Measurements from ENCODE around the gene GALNT18.

Gene GALNT18

GRCh38 chr11:11563200-11563975 is 58.4 kb downstream of the GALNT18 start:
- DNase-seq = no peak

GRCh38 chr11:11561991-11562390 is 59.8 kb downstream of the GALNT18 start:
- no peak for DNase-seq

DNA sequence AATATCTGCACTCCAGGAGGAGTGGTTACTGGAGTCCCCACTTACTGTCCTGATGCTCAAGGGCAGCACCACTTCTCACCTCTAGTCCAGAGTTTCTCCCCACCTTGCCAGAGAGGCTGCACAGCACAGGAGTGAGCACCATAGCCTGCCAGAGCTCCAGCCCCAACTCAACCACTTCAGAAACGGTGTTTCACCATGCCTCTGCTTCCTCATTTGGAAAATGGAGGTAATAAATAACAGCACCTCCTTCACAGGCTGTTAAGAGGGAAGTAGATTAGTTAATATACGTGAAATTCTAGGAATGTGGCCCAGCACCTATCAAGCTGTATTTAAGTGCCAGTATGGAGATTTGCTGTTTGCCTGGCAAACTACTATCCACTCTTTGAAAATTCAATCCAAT is 63.0 kb downstream of the GALNT18 start:
- DNase-seq = no peak

GRCh38 chr11:11558396-11558795 is 63.4 kb downstream of the GALNT18 start:
- DNase-seq = no peak

GRCh38 chr11:11555208-11555607 is 66.6 kb downstream of the GALNT18 start:
- DNase-seq = no peak

- no peak for DNase-seq
Observed at GRCh38 chr11:11553573-11553972, 68.2 kb downstream of the GALNT18 start.

DNA sequence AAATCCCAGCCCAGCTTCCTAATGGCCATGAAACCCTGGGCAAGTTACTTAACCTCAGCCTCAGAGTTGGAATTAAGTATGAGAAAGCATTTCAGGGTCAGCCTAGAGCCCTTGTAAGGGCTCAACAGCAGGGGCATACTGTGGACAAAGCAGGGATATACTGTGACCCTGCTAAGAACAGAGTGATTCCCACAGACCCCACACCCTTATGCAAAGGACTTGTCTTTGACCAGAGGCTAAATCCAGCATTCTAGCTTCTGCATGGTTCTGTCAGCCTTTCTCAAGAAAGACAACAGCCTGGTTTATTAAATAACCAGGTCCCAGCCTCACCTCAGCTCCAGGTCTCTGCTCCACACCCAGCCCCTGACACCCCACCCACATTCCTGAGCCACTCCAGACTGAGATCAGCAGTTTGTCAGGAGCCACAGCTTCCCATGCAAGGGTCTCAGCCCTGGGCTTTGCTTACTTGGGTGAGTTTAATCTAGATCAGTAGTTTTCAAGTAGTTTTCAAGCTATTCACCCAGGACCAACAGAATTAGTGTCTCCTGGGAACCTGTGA is 69.2 kb downstream of the GALNT18 start:
- no peak for DNase-seq

DNA sequence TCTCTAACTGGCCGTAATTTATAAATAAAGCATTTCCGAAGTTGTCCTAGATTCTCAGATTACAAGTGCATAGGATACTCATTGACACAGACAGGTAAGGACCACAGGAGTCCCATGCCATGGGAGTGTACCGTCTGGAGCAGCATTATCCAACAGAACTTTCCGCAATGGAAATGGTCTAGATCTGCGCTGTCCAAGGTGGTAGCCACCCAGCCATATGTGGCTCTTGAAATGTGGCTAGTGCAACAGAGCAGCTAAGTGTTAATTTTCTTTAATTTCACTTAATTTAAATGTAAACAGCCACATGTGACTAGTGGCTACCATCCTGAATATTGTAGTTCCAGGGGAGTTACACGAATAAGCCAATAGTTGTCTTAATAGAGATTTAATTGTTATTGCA is 71.3 kb downstream of the GALNT18 start:
- no peak for DNase-seq

- no peak for DNase-seq
Observed at GRCh38 chr11:11545285-11546275, 76.2 kb downstream of the GALNT18 start.

DNA sequence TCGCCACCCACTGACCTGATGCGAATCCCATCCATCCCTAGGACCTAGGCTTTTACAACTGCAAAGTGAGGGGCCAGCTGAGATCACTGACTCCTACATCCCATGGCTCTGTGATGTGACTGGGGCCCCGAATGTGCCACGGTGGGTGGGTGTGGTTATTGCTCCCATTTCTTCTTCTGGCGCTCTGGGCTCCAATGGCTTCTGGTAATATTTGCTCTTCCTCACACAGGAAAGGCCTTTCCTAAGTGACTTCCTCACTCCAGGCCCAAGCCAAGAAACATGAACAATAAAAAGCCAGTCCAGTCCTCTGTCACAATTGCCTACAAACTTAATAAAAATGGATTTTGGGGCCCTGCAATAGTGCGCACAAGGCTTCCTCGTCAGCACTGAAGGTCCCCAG is 78.1 kb downstream of the GALNT18 start:
- DNase-seq = no peak

DNA sequence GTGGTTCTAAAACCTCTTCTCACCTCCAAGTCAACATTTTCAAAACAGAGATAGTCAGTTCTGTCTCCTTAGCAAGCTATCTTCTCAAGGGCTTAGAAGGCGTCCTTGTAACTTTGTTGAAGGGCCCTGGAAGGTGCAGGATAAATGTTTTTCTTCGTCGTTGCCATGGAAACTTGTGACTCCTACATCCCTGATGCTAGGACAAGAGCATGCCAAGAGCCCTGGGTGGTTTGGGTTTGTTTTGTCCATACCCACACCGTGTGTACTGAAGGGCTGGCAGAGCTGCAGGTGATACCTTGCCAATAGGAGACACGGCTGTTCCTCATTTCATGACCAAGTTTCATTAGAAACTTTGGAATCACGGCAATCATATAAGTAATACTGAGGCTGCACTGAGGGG is 81.6 kb downstream of the GALNT18 start:
- no peak for DNase-seq

DNA sequence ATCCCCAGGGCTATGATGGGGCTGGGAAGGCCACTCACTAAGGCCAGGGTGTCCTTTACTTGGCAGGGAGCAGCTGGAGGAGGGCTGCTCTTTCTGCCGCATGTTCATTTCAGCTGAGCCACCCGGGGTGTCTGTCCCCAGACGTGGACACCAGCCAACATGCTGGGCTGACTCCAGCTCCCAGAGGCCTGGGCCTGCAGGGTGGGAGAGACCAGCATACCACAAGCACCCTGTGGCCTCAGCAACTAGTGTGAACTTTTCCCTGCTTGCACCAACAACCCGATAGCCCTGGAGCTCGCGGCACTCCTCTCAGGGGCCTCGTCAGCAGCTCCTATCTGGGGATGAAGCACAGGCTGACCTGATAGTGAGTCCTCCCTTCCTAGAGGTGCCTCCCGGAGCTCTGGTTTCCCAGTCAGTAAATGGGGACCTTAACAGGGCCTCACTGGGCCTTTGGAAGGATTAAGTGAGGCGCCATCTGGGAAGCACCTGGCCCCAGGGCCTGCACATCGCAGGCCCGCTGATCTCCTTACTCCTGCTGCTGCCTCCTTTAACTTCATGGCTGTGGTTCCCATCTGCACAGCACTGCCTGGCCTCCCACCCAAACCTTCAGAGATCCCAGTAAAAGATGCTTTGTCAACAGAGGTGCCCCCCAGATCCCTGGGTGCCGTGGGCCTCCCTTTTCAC is 83.4 kb downstream of the GALNT18 start:
- DNase-seq = no peak

- DNase-seq = no peak
Observed at GRCh38 chr11:11537871-11538270, 83.9 kb downstream of the GALNT18 start.

DNA sequence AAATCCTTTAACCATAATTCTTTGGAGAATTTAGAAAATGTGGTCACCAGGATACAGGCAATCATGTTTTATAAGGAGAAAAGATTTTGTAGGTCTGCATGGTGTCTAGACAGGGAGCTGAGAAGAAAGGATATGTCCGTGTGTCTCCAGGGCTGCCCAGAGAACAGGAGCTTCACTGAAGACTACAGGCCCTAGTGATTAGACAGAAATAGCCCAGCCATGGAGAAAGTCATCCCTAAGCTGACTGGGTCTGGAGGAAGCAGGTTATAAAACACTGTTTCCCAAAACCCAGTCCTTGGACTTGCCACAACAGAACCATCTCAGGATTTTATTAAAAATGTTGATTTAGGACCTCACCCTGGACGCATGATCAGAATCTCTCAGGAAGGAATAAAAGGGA is 84.4 kb downstream of the GALNT18 start:
- DNase-seq = no peak

- no peak for DNase-seq
Observed at GRCh38 chr11:11536650-11537049, 85.2 kb downstream of the GALNT18 start.

GRCh38 chr11:11535611-11536010 is 86.2 kb downstream of the GALNT18 start:
- DNase-seq = no peak

GRCh38 chr11:11534981-11535380 is 86.8 kb downstream of the GALNT18 start:
- DNase-seq = no peak

DNA sequence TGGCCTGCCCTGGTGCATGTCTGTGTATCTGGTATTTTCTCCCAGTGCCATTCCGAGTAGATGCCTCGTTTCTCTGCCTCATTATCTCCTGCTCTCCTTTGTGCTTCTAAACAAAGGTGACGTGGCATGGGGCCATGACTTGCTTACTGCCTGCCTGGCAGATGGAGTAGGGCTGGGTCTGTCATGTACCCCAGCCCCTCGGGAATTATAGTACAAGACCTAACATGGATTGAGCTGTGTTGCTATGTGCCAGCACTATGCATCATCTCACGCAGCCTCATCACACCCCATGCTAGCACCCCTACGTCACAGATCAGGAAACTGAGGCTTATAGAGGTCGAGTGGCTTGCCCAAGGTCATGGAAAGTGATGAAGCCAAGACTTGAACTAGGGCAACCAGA is 88.1 kb downstream of the GALNT18 start:
- DNase-seq = no peak

DNA sequence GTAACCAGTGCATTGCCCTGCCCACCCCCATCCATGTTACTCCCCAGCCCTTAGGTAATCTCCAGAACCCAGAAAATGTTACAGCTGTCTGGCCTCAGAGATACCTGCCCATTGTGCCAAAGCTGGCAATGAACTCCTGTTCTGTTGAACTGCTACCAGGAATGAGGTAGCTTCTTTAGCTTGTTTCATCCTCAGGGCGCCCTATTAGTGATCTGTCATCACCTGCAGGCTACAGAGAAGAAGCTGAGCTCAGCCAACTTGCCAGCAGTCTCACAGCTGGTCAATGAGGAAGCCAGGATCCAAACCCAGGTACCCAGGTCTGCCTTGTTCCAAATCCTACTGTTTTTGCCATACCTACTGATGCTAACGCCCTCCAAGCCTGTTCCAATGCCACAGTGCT is 88.7 kb downstream of the GALNT18 start:
- no peak for DNase-seq

- DNase-seq = no peak
Observed at GRCh38 chr11:11532574-11532973, 89.2 kb downstream of the GALNT18 start.

DNA sequence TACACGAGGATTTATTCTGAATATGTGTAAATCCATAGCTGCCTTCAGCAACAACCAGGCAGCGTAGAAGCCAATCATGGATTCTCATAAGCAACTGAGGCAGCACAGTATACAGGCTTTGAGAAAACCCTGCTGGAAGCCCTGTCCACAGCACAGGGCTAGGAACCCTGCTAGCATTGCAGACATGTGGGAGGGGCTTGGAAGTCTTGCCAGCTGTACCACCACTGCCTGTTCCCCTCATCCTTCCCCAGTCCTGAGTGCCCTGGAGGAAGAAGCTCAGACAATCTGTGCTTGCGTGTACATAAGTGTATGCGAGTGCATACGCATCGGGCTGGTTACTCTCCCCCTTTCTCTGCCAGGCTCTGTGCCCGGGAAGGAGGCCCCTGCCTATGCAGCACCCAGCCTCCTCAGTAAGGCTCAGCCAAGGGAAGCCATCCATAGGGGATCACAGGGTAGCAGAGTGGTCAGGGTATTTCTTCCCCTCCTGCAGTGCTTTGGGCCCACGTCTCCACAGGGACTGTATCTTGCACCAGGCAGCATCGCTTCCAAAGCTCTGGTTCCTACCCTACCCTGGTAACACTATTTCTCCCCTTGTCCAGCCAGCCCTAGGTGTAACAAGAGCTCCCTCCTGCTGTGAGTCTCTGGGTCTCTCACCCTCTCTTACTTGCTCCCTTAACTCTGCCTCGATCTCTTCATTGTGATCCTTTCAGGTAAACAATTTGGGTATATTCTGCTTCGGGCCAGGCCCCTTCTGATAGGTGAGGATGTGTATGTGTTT is 90.5 kb downstream of the GALNT18 start:
- DNase-seq = no peak

- DNase-seq = no peak
Observed at GRCh38 chr11:11528986-11529385, 92.8 kb downstream of the GALNT18 start.

Data from GOT3 (cell line).